Measurements from ENCODE around the gene TAS1R2. TPM values are rescaled to one million over a fixed set of nuclear protein-coding genes. Genes with fewer than 3 reads are reported as not detected.
"Not testable (repeated sequence)": the region's sequence is repeated elsewhere in the genome, so short reads cannot be mapped to it uniquely, and the experiment has no call there.

Gene TAS1R2
- total and polyA plus RNA-seq, 3 donors from 2014 or later: 0.19 TPM; not detected in 2

DNA sequence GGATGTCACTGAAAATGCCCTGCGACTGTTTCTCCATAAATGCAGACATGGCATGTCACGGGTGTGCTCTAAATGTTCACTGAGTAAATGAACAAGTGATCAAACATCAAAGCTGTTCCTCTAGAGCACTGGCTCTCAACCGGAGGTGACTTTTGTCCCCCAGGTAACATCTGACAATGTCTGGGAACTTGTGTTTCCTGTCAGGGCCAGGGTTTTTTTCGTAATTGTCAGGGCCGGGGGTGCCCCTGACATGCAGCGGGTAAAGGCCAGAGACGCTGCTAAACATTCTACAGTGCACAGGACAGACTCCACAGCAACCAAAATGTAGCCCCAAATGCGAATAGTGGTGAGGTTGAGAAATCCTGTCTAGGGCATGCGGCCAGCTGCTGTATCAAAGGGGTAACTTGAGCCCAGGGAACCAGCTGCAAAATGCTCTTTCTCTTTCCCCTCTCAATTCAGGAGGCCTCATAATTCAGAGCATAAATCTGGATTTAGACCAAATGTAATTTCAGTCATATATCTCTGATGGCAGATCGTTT is 40.9 kb upstream of the TAS1R2 start:
- Histone ChIP-seq H3K27me3 (no peaks in the 10 kb centered on the region), H3K36me3 (ENCODE audit: low read depth, missing control alignments) (no peaks in the 10 kb centered on the region), H3K27ac (no peak overlapping the region), H3K4me3 (no peak overlapping the region), H3K4me1 (no peaks in the 10 kb centered on the region), H3K9me3 (no peaks in the 10 kb centered on the region)
- intact Hi-C loops (cut with DNase I; ENCODE audit: low total_unique reads): loop anchor here (10.0 kb wide), 1 partner anchor 194 kb away; no protein-coding TSS in a partner anchor
- TF ChIP-seq, protein P1, sequence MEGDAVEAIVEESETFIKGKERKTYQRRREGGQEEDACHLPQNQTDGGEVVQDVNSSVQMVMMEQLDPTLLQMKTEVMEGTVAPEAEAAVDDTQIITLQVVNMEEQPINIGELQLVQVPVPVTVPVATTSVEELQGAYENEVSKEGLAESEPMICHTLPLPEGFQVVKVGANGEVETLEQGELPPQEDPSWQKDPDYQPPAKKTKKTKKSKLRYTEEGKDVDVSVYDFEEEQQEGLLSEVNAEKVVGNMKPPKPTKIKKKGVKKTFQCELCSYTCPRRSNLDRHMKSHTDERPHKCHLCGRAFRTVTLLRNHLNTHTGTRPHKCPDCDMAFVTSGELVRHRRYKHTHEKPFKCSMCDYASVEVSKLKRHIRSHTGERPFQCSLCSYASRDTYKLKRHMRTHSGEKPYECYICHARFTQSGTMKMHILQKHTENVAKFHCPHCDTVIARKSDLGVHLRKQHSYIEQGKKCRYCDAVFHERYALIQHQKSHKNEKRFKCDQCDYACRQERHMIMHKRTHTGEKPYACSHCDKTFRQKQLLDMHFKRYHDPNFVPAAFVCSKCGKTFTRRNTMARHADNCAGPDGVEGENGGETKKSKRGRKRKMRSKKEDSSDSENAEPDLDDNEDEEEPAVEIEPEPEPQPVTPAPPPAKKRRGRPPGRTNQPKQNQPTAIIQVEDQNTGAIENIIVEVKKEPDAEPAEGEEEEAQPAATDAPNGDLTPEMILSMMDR (IDR thresholded peaks at IDR 0.05): no peak
- TF ChIP-seq POLR2A (IDR thresholded peaks at IDR 0.05): no peak
- WGBS, 2 donors: 90 to 96% methylated on average over 10 of the region's 10 CpGs
- no peak for DNase-seq

DNA sequence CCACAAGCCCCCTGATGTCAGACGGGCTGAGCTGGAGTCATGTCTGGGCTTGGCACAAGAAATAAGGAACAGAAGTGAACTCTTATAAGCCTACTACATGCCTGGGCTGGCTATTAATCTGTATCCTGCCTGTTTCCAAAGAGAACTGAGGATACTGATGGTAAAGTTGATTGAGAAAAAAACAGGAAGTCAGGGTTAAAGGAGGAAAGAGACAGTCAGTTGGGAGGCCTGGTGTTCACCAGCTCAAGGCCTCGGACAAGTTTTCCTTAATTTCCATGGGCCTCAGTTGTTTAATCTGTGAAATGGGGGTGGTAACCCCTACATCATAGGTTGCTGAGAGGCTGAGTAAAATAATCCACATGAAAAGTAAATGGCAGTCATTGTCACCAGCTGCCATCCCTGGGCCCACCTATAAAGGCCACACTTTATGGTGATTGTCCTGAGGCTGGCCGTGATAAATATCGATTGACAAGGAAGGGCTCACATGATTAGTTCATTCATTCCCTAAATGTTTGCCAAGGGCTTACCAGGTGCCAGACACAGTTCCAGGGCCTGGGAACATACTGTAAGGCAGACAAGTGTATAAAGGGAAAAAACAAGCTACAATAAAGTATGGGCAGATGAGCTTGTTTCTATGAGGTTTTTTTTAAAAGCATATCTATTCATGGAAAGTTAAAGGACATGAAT is 40.0 kb upstream of the TAS1R2 start:
- no peak for TF ChIP-seq POLR2A (IDR thresholded peaks at IDR 0.05)
- intact Hi-C loops (cut with DNase I; ENCODE audit: low total_unique reads): loop anchor here (10.0 kb wide), 1 partner anchor 195 kb away; no protein-coding TSS in a partner anchor
- Histone ChIP-seq H3K27me3 (no peaks in the 10 kb centered on the region), H3K4me1 (no peaks in the 10 kb centered on the region), H3K36me3 (ENCODE audit: low read depth, missing control alignments) (no peaks in the 10 kb centered on the region), H3K9me3 (no peaks in the 10 kb centered on the region), H3K27ac (no peak overlapping the region), H3K4me3 (no peak overlapping the region)
- WGBS, 2 donors: 84 to 89% methylated on average over 4 of the region's 4 CpGs
- DNase-seq: no peak

DNA sequence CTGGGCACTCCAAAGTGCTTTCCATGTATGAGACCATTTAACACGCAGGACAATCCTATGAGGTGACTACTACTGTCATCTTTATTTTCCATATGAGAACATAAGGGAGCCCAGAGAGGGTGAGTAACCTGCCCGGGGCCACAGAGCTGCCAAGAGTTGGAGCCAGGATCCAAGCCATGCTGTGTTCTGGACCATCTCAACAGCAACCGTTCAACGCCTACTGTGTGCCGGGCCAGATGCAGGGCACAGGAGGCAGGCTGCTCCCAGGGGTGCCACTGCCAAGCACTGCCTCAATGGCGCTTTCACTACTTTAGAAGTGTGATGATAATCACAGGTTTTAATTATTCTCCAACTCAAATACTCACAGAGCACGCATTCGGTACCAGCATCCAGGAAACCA is 39.1 kb upstream of the TAS1R2 start:
- no peak overlapping the region for H3K4me3 ChIP-seq
- 94 to 95% methylated on average over 7 to 8 of the region's 8 CpGs for WGBS, 2 donors
- H3K36me3 ChIP-seq (ENCODE audit: low read depth, missing control alignments): no peaks in the 10 kb centered on the region
- no peaks in the 10 kb centered on the region for H3K27me3 ChIP-seq
- no peaks in the 10 kb centered on the region for H3K4me1 ChIP-seq
- H3K27ac ChIP-seq: no peak overlapping the region
- no peak for DNase-seq
- no peaks in the 10 kb centered on the region for H3K9me3 ChIP-seq
- intact Hi-C loops (cut with DNase I; ENCODE audit: low total_unique reads): no loop called here
- TF ChIP-seq POLR2A (IDR thresholded peaks at IDR 0.05): no peak
- TF ChIP-seq, protein P1 (IDR thresholded peaks at IDR 0.05): no peak

DNA sequence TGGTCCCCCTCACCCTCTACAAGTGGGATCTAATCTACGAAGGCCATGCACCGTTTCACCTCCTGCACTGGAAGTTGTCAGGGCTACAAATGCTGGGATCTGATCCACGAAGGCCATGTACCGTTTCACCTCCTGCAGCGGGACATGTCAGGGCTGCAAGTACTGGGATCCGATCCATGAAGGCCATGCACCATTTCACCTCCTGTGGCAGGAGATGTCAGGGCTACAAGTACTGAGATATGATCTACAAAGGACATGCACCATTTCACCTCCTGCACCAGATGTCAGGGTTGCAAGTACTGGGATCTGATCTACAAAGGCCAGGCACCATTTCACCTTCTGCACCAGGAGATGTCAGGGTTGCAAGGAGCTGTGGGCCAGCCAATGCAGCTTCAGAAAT is 35.9 kb upstream of the TAS1R2 start:
- Histone ChIP-seq H3K27me3 (no peaks in the 10 kb centered on the region), H3K27ac (no peak overlapping the region)

DNA sequence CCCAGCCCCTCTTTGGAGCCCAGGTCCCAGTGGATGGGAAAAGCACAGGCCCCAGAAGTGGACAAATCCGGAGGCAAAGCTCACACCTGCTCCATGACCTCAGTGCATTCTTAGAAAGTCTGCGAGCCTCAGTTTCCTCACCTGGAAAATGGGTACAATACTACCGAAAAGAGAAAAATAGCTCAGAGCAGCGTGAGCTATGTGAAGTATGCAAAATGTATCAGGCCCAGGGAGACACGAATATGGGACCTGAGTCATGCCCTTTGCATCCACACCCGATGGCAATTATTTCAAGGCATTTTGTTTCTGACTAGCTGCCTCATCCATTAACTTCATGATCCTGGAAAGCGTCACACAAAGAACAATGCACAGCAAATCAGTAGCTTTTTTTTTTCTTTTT is 33.7 kb upstream of the TAS1R2 start:
- DNase-seq: no peak
- H3K36me3 ChIP-seq (ENCODE audit: low read depth, missing control alignments): no peaks in the 10 kb centered on the region
- no peaks in the 10 kb centered on the region for H3K27me3 ChIP-seq
- no peaks in the 10 kb centered on the region for H3K9me3 ChIP-seq
- intact Hi-C loops (cut with DNase I; ENCODE audit: low total_unique reads): no loop called here
- no peak for TF ChIP-seq POLR2A (IDR thresholded peaks at IDR 0.05)
- TF ChIP-seq, protein P1 (IDR thresholded peaks at IDR 0.05): no peak
- H3K4me3 ChIP-seq: no peak overlapping the region
- H3K27ac ChIP-seq: no peak overlapping the region
- H3K4me1 ChIP-seq: peaks cover 5% of the 10 kb centered on the region
- WGBS, 2 donors: 89 to 92% methylated on average over 7 of the region's 7 CpGs

More for the DNA sequence above, 35.9 kb upstream of the TAS1R2 start:
- intact Hi-C loops (cut with DNase I; ENCODE audit: low total_unique reads): no loop called here
- 79 to 86% methylated on average over 6 of the region's 6 CpGs for WGBS, 2 donors
- H3K9me3 ChIP-seq: no peaks in the 10 kb centered on the region
- H3K36me3 ChIP-seq (ENCODE audit: low read depth, missing control alignments): no peaks in the 10 kb centered on the region
- no peak for DNase-seq
- TF ChIP-seq POLR2A (IDR thresholded peaks at IDR 0.05): no peak
- TF ChIP-seq, protein P1 (IDR thresholded peaks at IDR 0.05): no peak
- no peak overlapping the region for H3K4me3 ChIP-seq
- H3K4me1 ChIP-seq: peaks cover 5% of the 10 kb centered on the region

DNA sequence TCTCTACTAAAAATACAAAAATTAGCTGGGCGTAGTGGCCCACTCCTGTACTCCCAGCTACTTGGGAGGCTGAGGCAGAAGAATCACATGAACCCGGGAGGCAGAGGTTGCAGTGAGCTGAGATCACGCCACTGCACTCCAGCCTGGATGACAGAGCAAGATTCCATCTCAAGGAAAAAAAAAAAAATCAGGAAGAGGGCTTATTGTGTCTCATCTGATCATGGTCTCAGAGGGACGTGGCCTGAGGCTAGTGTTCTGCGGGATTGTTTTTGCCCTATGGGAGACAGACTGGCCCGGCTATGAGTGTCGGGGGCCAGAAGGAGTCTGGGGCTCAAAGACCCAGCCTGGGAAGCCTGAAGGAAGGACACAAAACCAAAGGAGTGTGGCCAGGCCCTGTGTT is 32.4 kb upstream of the TAS1R2 start:
- intact Hi-C loops (cut with DNase I; ENCODE audit: low total_unique reads); H3K4me3 ChIP-seq; DNase-seq; H3K9me3 ChIP-seq; H3K4me1 ChIP-seq; H3K27ac ChIP-seq; H3K27me3 ChIP-seq; H3K36me3 ChIP-seq (ENCODE audit: low read depth, missing control alignments): not testable (repeated sequence)
- 83 to 86% methylated on average over 7 of the region's 7 CpGs for WGBS, 2 donors
